Embryonic facial prominence (tissue), 1 donor: Measurements from ENCODE around the gene RNF19B.
"Not testable (repeated sequence)": the region's sequence is repeated elsewhere in the genome, so short reads cannot be mapped to it uniquely, and the experiment has no call there.

Experiments
- DNase-seq: peaks from one replicate; pipeline ENCODE4 v3.0.0-alpha.2; 2016; ENCODE audit errors: extremely low spot score

The RNF19B gene

GRCh38 chr1:32992489-32993323 is 28.1 kb upstream of the RNF19B start:
- peak; percentile 39 for DNase-seq

- DNase-seq: no peak
Observed at GRCh38 chr1:32991819-32992488, 27.3 kb upstream of the RNF19B start.

- DNase-seq: no peak
Observed at GRCh38 chr1:32991386-32991785, 26.8 kb upstream of the RNF19B start.

- no peak for DNase-seq
Observed at GRCh38 chr1:32990887-32991286, 26.3 kb upstream of the RNF19B start.

GRCh38 chr1:32989160-32990050 is 24.8 kb upstream of the RNF19B start:
- no peak for DNase-seq

- no peak for DNase-seq
Observed at GRCh38 chr1:32988665-32989064, 24.1 kb upstream of the RNF19B start.

GRCh38 chr1:32985226-32985625 is 20.6 kb upstream of the RNF19B start:
- DNase-seq: no peak

- no peak for DNase-seq
Observed at GRCh38 chr1:32984455-32985171, 20.0 kb upstream of the RNF19B start.

- DNase-seq: no peak
Observed at GRCh38 chr1:32984090-32984454, 19.5 kb upstream of the RNF19B start.

GRCh38 chr1:32983020-32983419 is 18.4 kb upstream of the RNF19B start:
- no peak for DNase-seq

- DNase-seq: no peak
Observed at GRCh38 chr1:32981003-32981901, 16.6 kb upstream of the RNF19B start.

GRCh38 chr1:32980080-32980479 is 15.5 kb upstream of the RNF19B start:
- DNase-seq: no peak

- DNase-seq: no peak
Observed at GRCh38 chr1:32978854-32979253, 14.2 kb upstream of the RNF19B start.

GRCh38 chr1:32977546-32978087 is 13.0 kb upstream of the RNF19B start:
- DNase-seq: no peak

- not testable (repeated sequence) for DNase-seq
Observed at GRCh38 chr1:32975055-32975454, 10.4 kb upstream of the RNF19B start.

- not testable (repeated sequence) for DNase-seq
Observed at GRCh38 chr1:32973458-32973857, 8.8 kb upstream of the RNF19B start.

GRCh38 chr1:32972814-32973428 is 8.3 kb upstream of the RNF19B start:
- no peak for DNase-seq

GRCh38 chr1:32971576-32971975 is 7.0 kb upstream of the RNF19B start:
- DNase-seq: no peak

- no peak for DNase-seq
Observed at GRCh38 chr1:32971156-32971555, 6.5 kb upstream of the RNF19B start.

- DNase-seq: no peak
Observed at GRCh38 chr1:32969566-32969965, 5.0 kb upstream of the RNF19B start.
